GM18519 (cell line): ENCODE measurements around the gene POFUT1.
"Not testable (repeated sequence)": the region's sequence is repeated elsewhere in the genome, so short reads cannot be mapped to it uniquely, and the experiment has no call there.

Source experiments
- ATAC-seq: cut with Tn5 transposase; IDR thresholded peaks from one replicate; pipeline ENCODE4 v1.9.1; 2021; ENCODE audit warnings: mild to moderate bottlenecking, moderate library complexity; ENCODE audit not compliant: unreplicated experiment, low FRiP score

POFUT1 gene

DNA sequence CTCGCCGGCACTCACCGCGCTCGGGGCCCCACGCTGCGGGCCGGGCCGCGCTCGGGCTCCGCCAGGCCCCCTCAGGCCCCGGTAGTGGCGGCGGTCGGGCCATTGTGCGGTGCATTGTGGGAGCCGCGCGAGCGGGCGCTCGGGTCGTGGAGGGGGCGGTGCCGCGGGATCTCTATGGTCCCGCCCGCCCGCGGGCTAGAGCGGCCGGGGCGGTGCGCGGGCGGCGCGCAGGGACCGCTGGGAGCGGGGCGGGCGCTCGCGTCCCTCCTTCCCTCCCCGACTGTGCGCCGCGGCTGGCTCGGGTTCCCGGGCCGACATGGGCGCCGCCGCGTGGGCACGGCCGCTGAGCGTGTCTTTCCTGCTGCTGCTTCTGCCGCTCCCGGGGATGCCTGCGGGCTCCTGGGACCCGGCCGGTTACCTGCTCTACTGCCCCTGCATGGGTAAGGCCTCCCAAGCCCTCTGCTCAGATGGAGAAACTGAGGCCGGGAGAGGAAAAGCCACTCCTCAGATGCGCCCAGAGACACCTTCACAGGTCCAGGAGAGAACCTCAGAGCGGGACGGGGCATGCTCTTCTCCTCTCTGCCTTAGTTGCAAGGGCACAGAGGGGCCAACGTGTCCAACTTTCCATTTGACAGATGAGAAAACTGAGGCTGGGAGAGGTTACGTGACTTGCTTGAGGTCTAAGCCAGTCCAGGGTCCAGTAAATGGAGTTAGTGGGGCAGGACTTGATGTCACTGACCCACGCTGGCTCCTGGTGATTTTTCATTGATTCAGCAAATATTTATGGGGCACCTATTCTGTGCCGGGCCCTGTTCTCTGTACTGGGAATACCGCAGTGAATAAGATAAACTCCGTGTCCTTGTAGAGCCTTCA lies at the start of gene POFUT1, which contains the start of gene PLAGL2:
Gene POFUT1, plus strand, starts transcription at position 255 of the 873 bp plus-strand sequence. Its CDS starts 62 bp downstream, at position 317.
Gene PLAGL2, minus strand, starts transcription at position 118 of the 873 bp plus-strand sequence. CDS start 5,565 bp downstream, outside the sequence.
- ATAC-seq, result peak; percentile 56

- ATAC-seq, result no peak
Measured at GRCh38 chr20:32158351-32158750, 49.3 kb upstream of the POFUT1 start.

DNA sequence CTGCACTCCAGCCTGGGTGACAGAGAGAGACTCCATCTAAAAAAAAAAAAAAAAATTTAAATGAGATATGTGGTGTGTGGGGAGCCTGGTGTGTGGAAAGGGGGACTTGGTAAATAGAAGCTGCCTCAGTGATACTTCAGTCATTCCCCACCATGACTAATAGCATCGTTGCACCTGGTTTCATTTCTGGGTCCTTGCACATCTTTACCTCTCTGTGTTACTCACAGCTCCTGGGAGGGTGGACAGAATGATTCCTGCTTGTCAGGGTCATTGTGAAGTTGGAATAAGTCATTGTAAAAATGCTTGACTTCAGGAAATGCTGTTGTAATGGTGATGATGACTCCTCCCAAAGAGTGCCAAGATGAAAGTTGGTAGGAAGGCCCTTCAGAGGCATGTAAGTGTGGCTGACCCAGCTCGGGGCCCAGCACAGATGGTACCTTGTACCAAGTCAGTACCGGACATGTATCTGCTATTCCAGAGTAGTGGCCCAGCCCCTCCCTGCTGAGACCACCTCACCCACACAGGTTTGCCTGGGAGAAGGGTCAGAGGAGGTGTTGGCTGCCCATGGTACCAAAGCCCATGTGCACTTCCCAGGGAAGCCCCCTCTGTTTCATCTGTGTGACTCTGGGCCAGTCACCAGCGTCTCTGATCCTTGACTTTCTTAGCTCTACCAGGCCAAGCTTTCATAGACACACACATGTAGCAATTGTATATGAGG lies 48.6 kb upstream of the POFUT1 start:
- ATAC-seq, result no peak

- no peak for ATAC-seq
Measured at GRCh38 chr20:32159766-32160221, 47.9 kb upstream of the POFUT1 start.

DNA sequence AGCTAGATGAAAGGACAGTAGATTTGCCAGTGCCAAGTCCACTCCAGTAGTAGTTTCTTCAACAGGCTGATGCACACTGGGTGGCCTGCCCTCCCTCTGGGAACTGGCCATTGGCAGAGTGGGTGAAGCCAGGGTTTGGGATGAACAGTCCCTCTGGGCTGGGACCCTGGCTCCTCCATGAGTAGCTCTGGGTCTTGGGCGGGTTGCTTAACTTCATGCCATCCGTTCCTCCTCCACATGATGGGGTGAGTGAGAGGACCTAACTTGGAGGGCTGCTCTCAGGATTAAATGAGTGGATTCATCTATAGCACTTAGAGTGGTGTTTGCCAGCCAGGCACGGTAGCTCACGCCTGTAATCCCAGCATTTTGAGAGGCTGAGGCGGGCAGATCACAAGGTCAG lies 47.3 kb upstream of the POFUT1 start:
- no peak for ATAC-seq

DNA sequence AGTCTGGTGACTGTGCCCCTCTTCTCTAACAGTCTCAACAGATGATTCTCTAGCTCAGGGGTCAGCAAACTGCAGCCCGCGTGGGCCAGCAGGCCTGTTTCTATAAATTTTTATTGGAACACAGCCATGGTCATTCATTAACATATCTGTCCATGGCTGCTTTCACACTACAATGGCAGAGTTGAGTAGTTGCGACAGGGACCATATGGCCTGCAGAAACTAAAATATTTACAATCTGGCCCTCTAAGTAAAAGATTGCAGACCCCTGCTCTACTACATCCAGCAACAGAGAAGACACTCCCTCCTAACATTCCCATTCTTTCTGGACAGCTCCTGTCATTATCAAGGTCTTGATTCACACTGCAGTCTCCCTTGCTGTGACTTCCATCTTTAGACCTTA lies 45.3 kb upstream of the POFUT1 start:
- no peak for ATAC-seq

GRCh38 chr20:32163951-32164350 lies 43.7 kb upstream of the POFUT1 start:
- ATAC-seq, result no peak

- no peak for ATAC-seq
Measured at GRCh38 chr20:32164984-32165735, 42.5 kb upstream of the POFUT1 start.

DNA sequence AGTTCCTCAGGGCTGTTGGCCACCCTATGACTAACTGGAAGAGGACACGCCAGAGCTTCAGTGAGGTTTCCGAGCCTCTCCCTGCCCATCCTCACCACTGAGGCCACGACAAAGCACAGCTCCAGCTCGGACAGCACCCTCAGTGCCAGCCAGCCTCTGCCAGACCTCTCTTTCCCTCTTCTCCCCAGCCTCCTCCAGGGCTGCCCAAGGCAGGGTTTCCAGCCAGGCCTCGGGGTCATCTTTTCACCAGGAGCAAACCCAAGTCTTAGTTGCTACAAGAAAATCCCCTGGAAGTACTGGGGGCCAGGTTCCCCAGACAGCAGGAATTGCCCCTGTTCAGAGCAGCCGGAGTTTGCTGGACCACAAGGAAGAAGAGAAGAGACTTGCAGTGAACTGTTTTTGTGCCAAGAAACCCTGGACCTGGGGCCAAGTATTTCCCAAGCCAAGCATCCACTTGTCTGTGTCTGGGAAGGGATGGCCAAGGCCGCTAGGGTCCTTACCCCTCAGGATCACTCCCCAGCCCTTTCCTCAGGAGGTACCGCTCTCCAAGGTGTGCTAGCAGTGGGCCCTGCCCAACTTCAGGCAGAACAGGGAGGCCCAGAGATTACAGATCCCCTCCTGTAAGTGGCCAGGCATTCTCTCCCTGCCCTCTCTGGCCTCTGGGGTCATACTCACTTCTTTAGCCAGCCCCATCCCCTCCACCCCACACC lies 41.7 kb upstream of the POFUT1 start:
- no peak for ATAC-seq

- ATAC-seq, result no peak
Measured at GRCh38 chr20:32167552-32167951, 40.1 kb upstream of the POFUT1 start.

GRCh38 chr20:32168184-32168910 lies 39.3 kb upstream of the POFUT1 start:
- no peak for ATAC-seq

DNA sequence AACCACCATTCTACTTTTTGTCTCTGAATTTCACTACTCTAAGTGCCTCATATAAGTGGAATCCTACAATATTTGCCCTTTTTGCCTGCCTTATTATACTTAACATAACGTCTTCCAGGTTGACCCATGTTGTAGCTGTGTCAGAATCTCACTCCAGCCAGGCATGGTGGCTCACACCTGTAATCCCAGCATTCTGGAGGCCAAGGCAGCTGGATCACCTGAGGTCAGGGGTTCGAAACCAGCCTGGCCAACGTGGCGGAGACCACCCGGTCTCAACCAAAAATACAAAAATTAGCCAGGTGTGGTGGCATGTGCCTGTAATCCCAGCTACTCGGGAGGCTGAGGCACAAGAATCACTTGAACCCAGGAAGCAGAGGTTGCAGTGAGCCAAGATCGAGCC lies 30.0 kb upstream of the POFUT1 start:
- ATAC-seq, result not testable (repeated sequence)

DNA sequence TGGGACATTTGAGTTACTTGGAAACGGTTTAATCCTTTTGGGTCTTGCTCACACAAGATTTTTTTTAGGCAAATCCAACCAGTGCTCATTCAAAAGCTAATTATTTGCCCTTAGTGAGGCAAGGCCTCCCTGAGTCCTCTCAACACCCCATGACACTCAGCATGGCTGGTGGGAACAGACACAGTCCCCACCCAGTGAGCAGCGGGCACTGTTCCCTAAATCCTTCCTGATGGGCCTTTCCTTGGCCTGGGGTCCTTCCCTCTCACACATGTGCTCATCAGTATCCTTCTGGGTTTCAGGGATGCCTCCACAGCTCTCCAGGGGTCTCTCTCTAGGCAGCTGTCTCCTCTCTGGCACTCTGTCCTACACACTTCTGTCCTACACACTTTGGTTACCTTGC lies 28.2 kb upstream of the POFUT1 start:
- no peak for ATAC-seq

DNA sequence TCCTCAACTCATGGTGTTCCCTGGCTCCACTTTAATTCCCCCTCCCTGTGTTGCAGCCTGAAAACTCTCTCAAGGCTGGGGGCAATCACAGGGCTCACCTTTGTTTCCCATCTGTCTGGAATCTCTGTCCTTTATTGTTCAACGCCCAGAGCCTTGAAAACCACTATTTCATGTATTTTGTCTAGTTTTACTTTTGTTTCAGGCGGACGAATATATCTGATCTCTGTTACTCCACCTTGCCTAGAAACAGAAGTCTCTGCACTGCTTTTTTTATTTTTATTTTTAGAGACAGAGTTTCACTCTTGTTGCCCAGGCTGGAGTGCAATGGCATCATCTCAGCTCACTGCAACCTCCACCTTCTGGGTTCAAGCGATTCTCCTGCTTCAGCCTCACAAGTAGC lies 27.7 kb upstream of the POFUT1 start:
- no peak for ATAC-seq

- ATAC-seq, result no peak
Measured at GRCh38 chr20:32181606-32182005, 26.1 kb upstream of the POFUT1 start.

- ATAC-seq, result no peak
Measured at GRCh38 chr20:32183947-32184635, 23.6 kb upstream of the POFUT1 start.

- ATAC-seq, result no peak
Measured at GRCh38 chr20:32184961-32185603, 22.6 kb upstream of the POFUT1 start.

DNA sequence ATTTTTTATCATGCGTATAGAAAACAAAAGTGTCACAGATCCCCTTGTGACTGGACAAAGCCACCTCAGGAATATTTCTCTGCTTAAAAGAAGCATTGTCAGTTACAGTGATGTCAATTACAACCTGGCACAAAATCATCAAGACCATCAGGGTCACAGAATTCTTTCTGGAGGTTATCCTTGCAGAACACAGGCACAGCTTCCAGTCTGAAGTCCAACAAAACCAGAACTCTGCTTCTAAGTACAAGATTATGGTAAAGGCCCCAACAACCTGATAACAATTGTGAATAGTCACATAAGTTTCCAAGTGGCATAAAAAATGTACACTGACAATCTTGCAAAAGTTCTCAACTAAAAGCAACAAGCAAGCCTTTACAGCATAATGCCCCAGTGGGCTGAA lies 21.2 kb upstream of the POFUT1 start:
- ATAC-seq, result no peak
